ENCODE results near the gene ZBP1. TPM values are rescaled to one million over a fixed set of nuclear protein-coding genes. Genes with fewer than 3 reads are reported as not detected.

Gene ZBP1
- total RNA-seq, 6 experiments from 2014 or later: 0.14 to 0.75 (median 0.36) TPM; not detected in 2

GRCh38 chr20:57596358-57596757 is 23.9 kb downstream of the ZBP1 start:
- H3K27ac ChIP-seq: no peak overlapping the region
- no peak overlapping the region for H3K4me3 ChIP-seq
- DNase-seq (no peak), ATAC-seq (no peak)
- H3K36me3 ChIP-seq: no peaks in the 10 kb centered on the region
- no peaks in the 10 kb centered on the region for H3K27me3 ChIP-seq
- H3K9me3 ChIP-seq: no peaks in the 10 kb centered on the region
- H3K4me1 ChIP-seq: peaks cover 0 to 29% (median 14%) of the 10 kb centered on the region in 4 donors
- 39% methylated on average over 10 of the region's 11 CpGs for WGBS (ENCODE audit: insufficient coverage, low coverage, low lambda C conversion rate, missing lambda C conversion rate)
- intact Hi-C loops (cut with DNase I): loop anchor here (5.0 to 10.0 kb wide), 5 partner anchors 84 to 616 kb away; no protein-coding TSS in a partner anchor
- TF ChIP-seq CTCF (IDR thresholded peaks at IDR 0.05) (no peak), POLR2A (IDR thresholded peaks at IDR 0.05) (no peak)

- DNase-seq (peak in 1 of 3 donors; percentile 59), ATAC-seq (no peak)
- H3K36me3 ChIP-seq: no peaks in the 10 kb centered on the region
- no peaks in the 10 kb centered on the region for H3K9me3 ChIP-seq
- H3K4me3 ChIP-seq: no peak overlapping the region
- no peak overlapping the region for H3K27ac ChIP-seq
- peaks cover 0 to 40% (median 19%) of the 10 kb centered on the region in 4 donors for H3K4me1 ChIP-seq
- intact Hi-C loops (cut with DNase I): loop anchor here (5.0 to 10.0 kb wide), 5 partner anchors 83 to 617 kb away; no protein-coding TSS in a partner anchor
- H3K27me3 ChIP-seq: no peaks in the 10 kb centered on the region
- TF ChIP-seq POLR2A (IDR thresholded peaks at IDR 0.05) (no peak), CTCF (IDR thresholded peaks at IDR 0.05) (no peak)
- WGBS (ENCODE audit: insufficient coverage, low coverage, low lambda C conversion rate, missing lambda C conversion rate): 78% methylated on average over 8 of the region's 25 CpGs
These were observed 24.9 kb downstream of the ZBP1 start for GRCh38 chr20:57595041-57596030.

- no peaks in the 10 kb centered on the region for H3K27me3 ChIP-seq
- peaks cover 0 to 48% (median 23%) of the 10 kb centered on the region in 4 donors for H3K4me1 ChIP-seq
- ATAC-seq: peak; percentile 1 to 23 (median 10)
- H3K4me3 ChIP-seq: no peak overlapping the region
- peak in 2 of 3 donors; percentile 62 to 66 for DNase-seq
- no peak for TF ChIP-seq POLR2A (IDR thresholded peaks at IDR 0.05)
- TF ChIP-seq CTCF (IDR thresholded peaks at IDR 0.05): peak; percentile 68 to 93 (median 87)
- peak overlapping the region in 2 of 3 donors; percentile 96 to 98 for H3K27ac ChIP-seq
- intact Hi-C loops (cut with DNase I): loop anchor here (5.0 to 10.0 kb wide), 3 partner anchors 77 to 210 kb away; no protein-coding TSS in a partner anchor
- H3K9me3 ChIP-seq: no peaks in the 10 kb centered on the region
- 18% methylated on average over 19 of the region's 27 CpGs for WGBS (ENCODE audit: insufficient coverage, low coverage, low lambda C conversion rate, missing lambda C conversion rate)
- H3K36me3 ChIP-seq: no peaks in the 10 kb centered on the region
These were observed 25.9 kb downstream of the ZBP1 start for GRCh38 chr20:57594092-57594951.

All from right lobe of liver (tissue), 6 donors.